Left cardiac atrium (tissue), 4 donors: ENCODE data around the gene KRT83. TPM values are rescaled to one million over a fixed set of nuclear protein-coding genes. Genes with fewer than 3 reads are reported as not detected.

Experiments
- ATAC-seq, 2 donors: fragments of 200-7000 bp; cut with Tn5 transposase; one replicate each; pipeline ENCODE4 v1.9.1; 2020; ENCODE audit warnings: mild to moderate bottlenecking in 2 of 2, moderate library complexity in 2 of 2
- DNase-seq: peaks from one replicate; pipeline ENCODE4 v3.0.0-alpha.2; 2020
- intact Hi-C, 2 donors: fragments of 100-400 bp; cut with DNase I; formaldehyde crosslinking; loops; one replicate each; pipeline versions ENCODE4 v1.14.1 to v1.15.1; 2022 to 2023
- total RNA-seq, 2 donors: library from RNA; stranded (reverse); fragmentation: NEBNext Ultra II Directional; extraction: Animal tissue kit (Norgen Biotek cat#: 25700); gene quantifications; one replicate each; pipeline ENCODE4 v1.2.1, GENCODE V29; 2021
- donor health status: DM: no; HTN: yes; CAD: no.
- donor health status: DM: no; HTN: yes; CAD: no; lungs with severe emphysema.
- donor health status: DM: yes; HTN: yes; CAD: no.
- donor health status: Dilated cardiomyopathy.

KRT83 gene
- total RNA-seq, 2 donors from 2014 or later = not detected

DNA sequence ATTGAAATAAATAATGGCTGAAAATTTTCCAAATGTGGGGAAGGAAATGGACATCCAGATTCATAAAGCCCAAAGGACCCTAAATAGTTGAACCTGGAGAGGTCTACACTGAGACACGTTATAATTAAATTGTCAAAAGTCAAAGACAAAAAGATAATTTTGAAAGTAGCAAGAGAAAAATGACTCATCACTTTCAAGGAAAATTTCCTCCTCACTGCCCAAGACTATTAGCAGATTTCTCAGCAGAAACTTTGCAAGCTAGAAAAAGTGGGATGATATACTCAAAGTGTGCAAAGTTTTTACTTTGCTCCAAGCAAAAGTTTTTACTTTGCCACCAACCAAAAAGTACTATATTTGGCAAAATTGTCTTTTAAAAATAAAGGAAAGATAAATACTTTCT, 15.9 kb upstream of the KRT83 start:
- intact Hi-C loops = no loop called here

DNA sequence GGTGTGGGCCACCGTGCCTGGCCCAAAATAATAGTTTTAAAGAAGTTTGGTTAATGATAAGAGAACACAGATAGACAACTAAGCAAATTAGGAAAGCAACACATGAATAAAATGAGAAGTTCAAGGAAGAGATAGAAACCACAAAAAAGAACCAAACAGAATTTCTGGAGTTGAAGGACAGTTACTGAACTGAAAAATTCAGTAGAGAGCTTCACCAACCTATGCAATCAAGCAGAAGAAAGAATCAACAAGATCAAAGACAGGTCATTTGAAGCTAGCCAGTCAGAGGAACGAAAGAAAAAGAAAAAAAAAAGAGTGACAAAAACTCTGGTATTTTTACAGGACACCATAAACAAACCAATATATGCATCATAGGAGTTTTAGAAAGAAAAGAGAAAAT, 15.4 kb upstream of the KRT83 start:
- ATAC-seq = no peak
- DNase-seq = no peak
- intact Hi-C loops = no loop called here

More for the DNA sequence above, 15.9 kb upstream of the KRT83 start:
- no peak for DNase-seq
- no peak for ATAC-seq

DNA sequence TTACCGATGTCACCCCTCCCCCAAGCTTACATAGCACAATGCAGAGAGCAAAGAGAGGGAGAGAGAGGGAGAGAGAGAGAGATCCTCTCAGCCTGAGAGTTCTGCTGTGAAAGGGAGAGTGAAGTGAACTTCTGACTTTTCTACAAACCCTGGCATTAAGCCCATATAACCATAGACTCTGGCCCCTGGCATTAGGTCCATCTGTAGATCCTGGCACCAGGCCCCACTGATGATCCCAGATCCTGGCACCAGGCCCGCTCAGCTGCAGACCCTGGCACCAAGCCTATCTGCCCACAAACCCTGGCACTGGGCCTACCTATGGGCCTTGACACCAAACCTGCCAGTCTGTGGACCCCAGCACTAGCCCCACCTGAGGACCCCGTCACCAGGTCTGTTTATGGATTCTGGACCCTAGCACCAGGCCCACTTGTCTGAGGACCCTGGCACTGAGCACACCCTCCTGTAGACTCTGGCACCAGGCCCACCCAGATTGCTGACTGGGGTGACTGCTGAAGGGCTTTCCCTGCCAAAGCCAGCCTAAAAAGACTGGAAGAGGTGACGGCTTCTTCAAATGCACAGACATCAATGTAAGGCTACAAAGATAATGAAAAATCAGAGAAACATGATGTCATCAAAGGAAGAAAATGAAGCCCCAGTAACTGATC, 14.5 kb upstream of the KRT83 start:
- DNase-seq (no peak), ATAC-seq (no peak)

DNA sequence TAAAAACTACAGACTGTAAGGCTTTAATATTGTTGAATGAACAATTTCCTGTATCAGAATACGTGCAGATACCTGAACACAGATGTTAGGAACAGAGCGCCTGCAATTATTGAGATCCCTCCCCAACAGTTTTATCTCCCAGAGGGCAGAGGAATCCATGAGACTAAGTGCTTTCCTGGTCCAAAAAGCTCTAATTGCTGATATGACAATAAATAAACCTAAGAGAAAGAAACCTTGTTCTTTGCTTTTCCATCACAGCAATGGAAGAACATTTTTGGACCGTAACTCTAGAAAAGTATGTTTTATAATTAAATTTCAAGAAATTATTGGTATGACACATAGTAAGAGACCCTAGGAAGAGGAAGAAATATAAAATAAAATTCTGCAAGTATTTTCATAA, 13.0 kb upstream of the KRT83 start:
- ATAC-seq = no peak
- no peak for DNase-seq
- intact Hi-C loops = no loop called here

More for the DNA sequence above, 14.5 kb upstream of the KRT83 start:
- intact Hi-C loops = no loop called here

DNA sequence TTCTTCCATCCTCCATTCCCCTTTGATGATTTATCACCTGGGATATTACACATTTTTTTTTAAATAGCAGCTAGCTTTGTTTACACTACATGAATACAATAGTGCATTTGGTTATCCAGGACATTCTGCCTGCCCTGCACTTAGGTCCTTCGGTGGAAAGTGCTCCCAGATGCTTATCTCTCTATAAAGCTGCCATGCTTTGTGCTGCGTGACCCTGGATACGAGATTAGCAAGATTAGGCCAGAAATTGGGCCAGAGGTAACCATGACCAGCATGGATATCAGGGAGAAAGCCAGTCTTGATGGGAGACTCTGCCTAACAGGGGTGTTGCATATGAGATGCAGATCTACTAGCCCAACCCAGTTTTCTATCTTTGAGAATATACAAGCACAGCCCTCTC, 12.1 kb upstream of the KRT83 start:
- ATAC-seq (no peak), DNase-seq (no peak)
- intact Hi-C loops = no loop called here

DNA sequence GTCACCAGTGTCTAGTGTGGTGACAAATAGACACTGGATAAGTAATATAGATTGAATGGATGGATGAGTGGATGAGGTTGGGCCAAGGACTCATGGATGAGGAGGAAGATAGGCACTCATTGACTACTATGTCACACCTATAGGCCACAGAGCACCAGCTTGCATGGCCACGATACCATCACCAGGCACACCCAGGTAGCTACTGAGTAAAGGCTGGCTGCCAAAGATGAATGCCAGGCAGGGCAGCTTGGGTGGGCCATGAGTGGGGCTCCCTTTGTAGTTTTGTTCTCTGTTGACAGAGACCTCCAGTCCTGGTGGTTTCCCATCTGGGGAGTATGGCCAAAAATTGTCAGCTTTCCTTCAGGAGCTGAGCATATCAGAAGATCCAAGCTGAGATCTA, 11.2 kb upstream of the KRT83 start:
- DNase-seq (no peak), ATAC-seq (no peak)
- intact Hi-C loops = no loop called here

DNA sequence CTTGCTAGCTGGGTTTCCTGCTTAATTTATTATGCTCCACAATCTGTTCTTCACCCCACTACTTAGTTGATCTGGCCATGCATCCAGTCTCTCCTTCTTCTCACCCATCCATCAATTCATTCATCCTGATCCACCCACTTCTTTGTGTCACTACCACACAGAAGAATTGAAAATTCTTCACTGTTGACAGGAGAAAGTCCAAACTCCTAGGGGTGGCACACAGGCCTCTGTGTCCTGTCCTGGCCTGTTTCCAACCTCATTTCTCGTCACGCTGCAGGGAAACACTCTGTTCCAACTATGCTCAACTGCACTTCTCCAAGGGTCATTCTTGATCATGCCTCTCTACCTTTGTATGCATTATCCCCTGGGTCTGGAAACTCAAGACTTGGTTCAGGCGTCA, 10.6 kb upstream of the KRT83 start:
- intact Hi-C loops = no loop called here
- DNase-seq (no peak), ATAC-seq (no peak)

DNA sequence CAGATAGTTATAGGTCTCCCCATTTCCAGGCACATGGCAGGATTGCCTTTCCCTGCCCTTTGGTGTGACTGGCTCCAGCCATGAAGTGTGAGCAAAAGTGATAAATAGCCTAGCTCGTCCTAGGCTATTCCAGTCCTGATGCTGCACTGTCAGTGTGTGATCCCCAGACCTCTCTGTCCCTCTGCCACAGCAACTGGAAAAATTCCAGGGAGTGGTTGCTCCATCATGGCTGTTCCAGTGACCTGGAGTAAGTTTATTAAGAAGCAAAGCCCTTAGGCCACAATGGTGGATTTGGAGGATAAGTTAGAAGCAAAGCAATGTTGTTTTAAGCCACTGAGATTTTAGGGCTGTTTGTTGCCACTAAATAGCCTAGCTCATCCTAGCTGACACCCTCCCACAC, 9.8 kb upstream of the KRT83 start:
- intact Hi-C loops = no loop called here
- DNase-seq = no peak
- no peak for ATAC-seq

DNA sequence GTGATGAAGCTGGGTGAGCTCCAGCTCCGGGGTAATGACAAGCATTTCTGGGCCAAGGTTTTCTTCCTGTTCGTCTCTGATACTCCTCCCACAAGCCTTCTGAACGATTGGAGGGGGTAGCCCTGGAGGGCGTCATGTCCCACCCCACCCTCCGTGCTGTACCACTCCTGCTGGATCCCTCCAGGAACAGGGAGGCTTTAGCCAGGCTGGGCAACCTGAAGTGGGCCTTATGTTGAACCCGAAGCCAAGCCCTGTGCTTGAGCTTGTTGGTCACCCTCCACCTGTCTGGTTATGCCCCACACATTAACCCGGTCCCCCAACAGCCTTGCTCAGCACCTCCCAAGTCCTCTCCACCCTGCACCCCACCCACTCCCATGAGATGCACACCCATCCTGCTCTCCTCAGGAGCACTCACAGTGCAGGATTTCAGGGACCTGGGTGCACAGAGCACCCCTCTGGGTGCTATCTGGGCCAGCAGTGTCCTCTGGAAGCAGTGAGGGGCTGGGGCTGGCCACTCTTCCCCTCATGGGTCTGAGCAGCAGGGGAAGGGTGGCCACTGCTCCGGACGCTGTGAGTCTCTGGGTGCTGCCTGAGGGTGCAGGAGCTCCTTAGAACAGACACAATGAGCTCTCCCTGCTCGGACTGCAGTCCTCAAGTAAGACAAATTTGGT, 6.8 kb upstream of the KRT83 start:
- intact Hi-C loops = loop anchor here (2.0 to 10.0 kb wide), 2 partner anchors 171 to 173 kb away; no protein-coding TSS in a partner anchor
- ATAC-seq = peak in 1 of 2 donors; percentile 27
- no peak for DNase-seq

DNA sequence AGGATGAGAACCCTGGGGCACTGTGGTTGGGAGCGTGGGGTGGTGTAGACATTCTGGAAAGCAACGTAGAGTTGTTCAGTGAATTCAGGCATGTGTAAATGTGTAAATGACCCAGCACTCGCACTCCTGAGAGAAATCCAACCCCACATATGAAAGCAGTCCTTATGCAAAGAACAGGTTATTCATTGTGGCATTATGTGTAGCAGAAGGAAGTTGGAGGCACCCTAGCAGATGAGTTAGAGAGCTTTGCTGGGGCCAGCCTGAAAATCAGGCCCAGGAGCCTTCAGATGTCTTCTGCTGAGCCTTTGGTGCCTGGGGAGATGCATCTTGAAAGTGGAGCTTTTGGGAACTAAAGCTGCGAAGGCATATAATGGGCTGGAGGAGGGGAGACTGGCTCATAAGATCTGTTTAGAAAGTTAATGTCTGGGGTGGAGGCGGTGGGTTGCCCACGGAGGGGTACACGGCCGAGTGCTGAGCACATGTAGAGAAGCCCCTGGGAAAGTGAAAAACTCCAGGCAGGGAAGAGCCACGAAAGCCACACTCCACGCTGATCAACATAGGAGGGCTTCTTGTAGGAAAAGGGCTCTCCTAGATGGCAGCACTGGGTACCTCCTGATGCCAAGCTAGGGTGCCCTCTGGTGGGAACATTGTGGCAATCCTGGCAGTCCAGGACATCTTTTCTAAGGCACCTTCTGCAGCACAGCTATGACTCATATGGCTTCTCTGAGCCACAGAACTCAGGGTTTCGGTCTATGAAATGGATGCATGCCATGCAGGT, 6.0 kb upstream of the KRT83 start:
- intact Hi-C loops = loop anchor here (2.0 to 10.0 kb wide), 2 partner anchors 170 to 172 kb away; no protein-coding TSS in a partner anchor
- ATAC-seq (peak; percentile 82 to 94), DNase-seq (peak; percentile 78)

DNA sequence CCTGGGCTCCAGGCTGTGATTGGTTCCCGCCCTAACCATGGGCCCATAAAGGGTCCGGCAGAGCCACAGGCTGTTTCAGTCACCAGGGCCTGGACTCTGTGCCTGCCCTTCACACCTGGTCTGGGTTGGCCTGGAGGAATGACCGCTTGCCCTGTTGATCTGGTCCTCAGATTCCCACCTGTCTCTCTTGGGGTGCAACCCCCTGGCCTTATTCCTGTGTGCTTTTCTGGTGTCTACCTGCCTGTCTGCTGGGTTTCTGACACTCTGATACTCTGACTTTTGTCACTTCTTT, 2.9 kb upstream of the KRT83 start:
- ATAC-seq (no peak), DNase-seq (no peak)
- intact Hi-C loops = loop anchor here in 1 of 2 donors (10.0 kb wide), 1 partner anchor 169 kb away; no protein-coding TSS in a partner anchor

DNA sequence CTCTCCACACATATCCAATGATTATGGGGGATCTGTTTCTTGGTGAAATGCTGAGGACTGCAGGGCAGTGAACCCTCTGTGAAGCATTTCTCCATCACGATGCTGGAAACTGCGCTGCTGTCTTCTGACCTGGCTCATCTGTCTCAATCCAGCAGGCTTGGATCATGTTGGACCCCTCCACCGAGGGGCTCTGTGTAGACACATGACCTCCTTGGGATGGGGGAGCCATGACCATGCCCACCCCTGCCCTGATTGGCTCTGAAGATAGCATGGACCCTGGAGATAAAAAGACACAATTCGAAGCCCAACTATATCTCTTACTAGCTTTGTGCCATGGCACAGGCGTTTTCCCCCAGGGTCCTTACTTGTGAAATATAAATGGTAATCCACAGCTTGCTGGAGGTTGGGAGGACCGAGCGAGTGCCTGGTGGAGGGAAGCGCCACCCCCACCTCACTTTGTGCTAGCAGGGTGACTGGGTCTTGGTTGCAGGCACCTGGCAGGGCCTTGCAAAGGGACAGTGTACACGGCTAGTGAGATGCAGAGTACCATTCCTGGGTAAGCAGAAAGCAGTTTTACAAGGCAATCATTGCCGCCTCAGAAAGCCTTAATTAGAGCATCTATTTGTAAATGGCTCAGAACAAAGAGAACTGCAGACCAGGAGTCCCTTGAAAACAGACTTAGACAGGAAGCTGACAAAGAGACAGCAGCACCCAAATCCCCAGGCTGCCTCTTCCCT, 2.4 kb upstream of the KRT83 start:
- ATAC-seq (no peak), DNase-seq (no peak)
- intact Hi-C loops = loop anchor here in 1 of 2 donors (10.0 kb wide), 1 partner anchor 169 kb away; no protein-coding TSS in a partner anchor

DNA sequence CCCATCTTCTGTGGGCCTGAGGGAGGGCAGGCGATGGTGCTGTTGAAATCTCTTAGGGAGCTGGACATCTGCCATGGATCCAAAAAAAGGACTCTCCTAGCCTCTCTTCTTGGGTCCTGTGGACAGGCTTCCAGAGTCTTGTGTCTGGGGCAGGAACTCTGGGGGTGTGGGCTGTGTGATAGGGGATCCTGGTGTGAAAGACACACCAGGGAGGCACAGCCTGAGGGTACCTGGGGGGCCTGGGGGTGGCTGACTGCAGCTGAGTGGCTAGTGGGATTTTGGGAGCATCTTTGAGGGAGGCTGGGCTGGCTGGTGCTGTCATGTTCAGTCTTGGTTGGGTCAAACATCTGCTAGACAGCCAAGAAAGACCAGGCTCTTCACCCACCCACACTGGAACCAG, 1.8 kb upstream of the KRT83 start:
- ATAC-seq = no peak
- DNase-seq = no peak
- intact Hi-C loops = loop anchor here in 1 of 2 donors (10.0 kb wide), 1 partner anchor 168 kb away; no protein-coding TSS in a partner anchor

DNA sequence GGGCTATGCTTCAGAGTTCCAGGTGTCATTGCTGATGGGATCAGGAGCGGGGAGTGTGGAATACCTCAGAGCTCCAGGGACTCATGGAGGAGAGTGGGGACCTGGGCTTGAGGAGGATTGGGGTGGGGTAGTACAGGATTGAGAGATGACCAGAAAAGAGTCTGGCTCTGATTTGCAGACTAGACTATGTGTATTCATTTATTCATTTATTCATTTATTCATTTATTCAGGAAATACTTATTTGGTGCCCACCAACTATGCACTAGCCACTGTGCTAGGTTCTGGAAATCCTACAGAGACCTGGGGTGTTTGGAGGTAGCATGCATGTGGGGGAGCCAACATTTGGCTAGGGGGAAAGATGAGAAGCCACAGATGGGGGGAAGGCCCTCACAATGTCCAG, 871 bp upstream of the KRT83 start:
- ATAC-seq = no peak
- intact Hi-C loops = loop anchor here in 1 of 2 donors (10.0 kb wide), 1 partner anchor 167 kb away; no protein-coding TSS in a partner anchor
- DNase-seq = no peak

DNA sequence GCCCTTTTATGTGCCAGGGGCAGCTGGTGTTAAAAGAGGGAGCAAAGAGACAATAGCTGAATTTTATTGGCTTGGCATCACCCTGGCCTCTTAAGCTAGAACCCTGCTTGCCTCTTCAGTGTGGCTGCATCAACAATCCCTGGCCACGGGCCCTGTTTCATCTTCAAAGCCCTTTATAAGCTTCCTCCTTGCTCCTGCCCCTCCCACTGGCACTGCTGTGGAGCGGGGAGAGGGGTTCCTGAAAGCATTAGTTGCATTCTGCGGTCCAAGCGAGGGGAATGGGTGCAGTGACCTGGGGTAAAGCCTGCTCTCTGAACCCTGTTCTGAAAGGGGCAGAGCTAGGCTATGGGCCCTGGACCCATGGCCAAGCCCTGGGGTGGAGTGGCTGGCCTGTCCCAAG, 220 bp upstream of the KRT83 start:
- ATAC-seq = no peak
- intact Hi-C loops = loop anchor here in 1 of 2 donors (10.0 kb wide), 1 partner anchor 167 kb away; no protein-coding TSS in a partner anchor
- DNase-seq = no peak

DNA sequence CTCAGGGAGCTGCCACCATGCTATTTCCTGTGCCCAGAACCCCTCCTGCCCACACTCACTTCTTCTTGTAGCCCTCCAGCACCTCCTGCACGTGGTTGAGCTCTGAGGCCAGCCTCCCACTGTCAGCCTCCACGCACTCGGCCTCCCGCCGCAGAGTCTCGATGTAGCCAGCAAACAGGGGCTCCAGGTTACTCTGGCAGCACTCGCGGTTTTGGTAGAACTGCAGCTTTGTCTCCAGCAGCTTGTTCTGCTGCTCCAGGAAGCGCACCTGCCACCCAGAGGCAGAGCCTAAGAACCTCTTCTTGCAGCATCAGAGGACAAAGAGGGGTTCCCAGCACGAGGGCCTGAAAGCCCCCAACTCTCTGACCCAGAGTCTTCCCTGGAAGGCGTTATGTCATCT, 2.1 kb downstream of the KRT83 start:
- no peak for DNase-seq
- no peak for ATAC-seq
- intact Hi-C loops = no loop called here

DNA sequence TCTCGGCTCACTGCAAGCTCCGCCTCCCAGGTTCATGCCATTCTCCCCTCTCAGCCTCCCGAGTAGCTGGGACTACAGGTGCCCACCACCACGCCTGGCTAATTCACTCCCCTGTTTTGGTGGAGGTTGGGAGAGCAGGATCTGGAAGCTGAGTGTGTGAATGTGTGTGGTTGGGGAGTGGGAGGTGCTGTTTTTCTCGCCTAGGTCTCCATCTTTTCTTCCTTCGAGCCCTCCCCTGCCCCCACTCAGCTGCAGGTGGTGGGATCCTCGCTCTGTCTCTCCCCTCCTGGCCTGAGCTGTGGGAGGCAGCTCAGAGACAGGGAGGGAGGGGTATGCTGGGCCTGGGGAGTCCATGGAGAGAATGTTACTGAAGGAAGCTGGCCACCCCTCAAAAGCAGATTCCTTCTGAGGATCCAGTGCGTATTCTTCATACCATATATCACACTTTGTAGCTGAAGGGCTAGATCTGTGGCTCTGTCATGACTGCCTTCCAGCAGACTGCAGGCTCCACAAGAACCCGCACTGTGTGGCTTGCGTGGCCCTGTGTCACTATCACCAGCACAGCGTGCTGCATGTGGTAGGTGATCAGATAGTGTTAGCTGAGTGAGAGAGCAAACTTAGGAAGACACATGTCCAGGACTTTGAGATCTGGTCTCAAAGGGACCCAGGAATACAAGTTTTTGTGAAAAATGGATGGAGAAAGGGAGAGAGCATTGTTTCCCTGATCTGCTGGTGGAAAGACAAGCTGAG, 2.8 kb downstream of the KRT83 start:
- ATAC-seq (no peak), DNase-seq (no peak)
- intact Hi-C loops = no loop called here

DNA sequence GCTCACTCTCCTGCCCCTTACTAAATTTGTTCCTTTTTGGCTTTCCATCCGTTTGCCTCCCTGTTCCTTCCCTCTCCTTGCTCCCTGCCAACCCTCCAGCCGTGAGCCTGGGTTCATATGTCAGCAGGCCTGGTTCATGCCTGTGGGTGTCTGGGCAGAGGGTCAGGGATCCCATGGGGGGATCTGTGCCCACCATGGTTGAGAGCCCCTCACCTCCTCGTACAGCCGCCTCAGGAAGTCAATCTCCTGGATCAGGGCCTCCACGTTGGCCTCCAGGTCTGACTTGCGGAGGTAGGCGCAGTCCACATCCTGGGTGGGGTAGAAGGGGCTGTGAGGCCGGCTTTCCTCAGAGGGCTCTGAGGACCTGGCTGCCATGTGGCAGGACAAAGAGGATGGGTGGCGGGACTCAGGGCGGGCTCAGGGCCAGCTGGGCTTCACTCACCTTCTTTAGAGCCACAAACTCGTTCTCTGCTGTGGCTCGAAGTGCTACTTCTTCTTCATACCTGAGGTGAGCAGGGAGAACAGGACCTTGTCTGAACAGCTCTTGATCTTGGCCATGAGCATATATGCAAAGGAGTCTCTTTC, 3.6 kb downstream of the KRT83 start:
- intact Hi-C loops = no loop called here
- ATAC-seq = no peak

More for the DNA sequence above, 3.6 kb downstream of the KRT83 start:
- DNase-seq = no peak
